WTC11 (cell line): Measurements from ENCODE around the gene KIAA1328. TPM values are rescaled to one million over a fixed set of nuclear protein-coding genes. Genes with fewer than 3 reads are reported as not detected.
A peak's percentile ranks its signal among the peaks of the same experiment; 100 is the strongest.

ENCODE experiments used
- ATAC-seq: fragments of 200-7000 bp; cut with Tn5 transposase; 2 replicates; pipeline ENCODE4 v1.10.0; 2021; ENCODE audit warnings: mild to moderate bottlenecking, moderate library complexity
- CTCF ChIA-PET: fragments of 300-600 bp; sonication (Branson Sonifier 250); formaldehyde crosslinking; loops from one replicate; lab custom pipeline; 2021; ENCODE audit warnings: antibody characterized with exemption; lab: Charles Lee
- POLR2A ChIA-PET: fragments of 350-600 bp; sonication (Branson Sonifier 250); formaldehyde crosslinking; loops from one replicate; lab custom pipeline; 2021; ENCODE audit warnings: antibody characterized with exemption; lab: Charles Lee
- DNase-seq: peaks from one replicate; pipeline ENCODE4 v3.0.0; 2021; ENCODE audit warnings: low spot score
- H3K27ac Mint-ChIP-seq: 2 replicates; pipeline ENCODE4 v1.8.0; 2021; ENCODE audit warnings: mixed read lengths
- H3K27me3 Mint-ChIP-seq: 2 replicates; pipeline ENCODE4 v1.8.0; 2021; ENCODE audit warnings: low read depth, mild to moderate bottlenecking, moderate library complexity, mixed read lengths
- H3K36me3 Mint-ChIP-seq: 2 replicates; pipeline ENCODE4 v1.8.0; 2021; ENCODE audit warnings: mixed read lengths
- H3K4me1 Mint-ChIP-seq: 2 replicates; pipeline ENCODE4 v1.8.0; 2022; ENCODE audit warnings: mixed read lengths
- H3K4me3 Mint-ChIP-seq: 2 replicates; pipeline ENCODE4 v1.8.0; 2021; ENCODE audit warnings: mild to moderate bottlenecking, moderate library complexity, mixed read lengths
- H3K9me3 Mint-ChIP-seq: 2 replicates; pipeline ENCODE4 v1.8.0; 2021; ENCODE audit warnings: mixed read lengths
- CTCF ChIP-seq: fragments of 200-600 bp; IDR thresholded peaks from 2 replicates; pipeline ENCODE4 v1.8.0; 2022; ENCODE audit warnings: antibody characterized with exemption
- E2F5 ChIP-seq: sonication (generic); formaldehyde crosslinking; IDR thresholded peaks from 2 replicates; pipeline ENCODE4 v1.8.1; 2022; ENCODE audit warnings: mild to moderate bottlenecking, moderate library complexity, missing genetic modification reagents
- FOXJ3 ChIP-seq: sonication (generic); formaldehyde crosslinking; IDR thresholded peaks from 2 replicates; pipeline ENCODE4 v1.9.0; 2021; ENCODE audit warnings: missing genetic modification reagents, mild to moderate bottlenecking, borderline replicate concordance
- NFE2L1 ChIP-seq: sonication (generic); formaldehyde crosslinking; IDR thresholded peaks from 2 replicates; pipeline ENCODE4 v1.8.1; 2023; ENCODE audit warnings: missing genetic modification reagents
- PRRX2 ChIP-seq: fragments of 250-450 bp; sonication (Bioruptor Pico); IDR thresholded peaks from 2 replicates; pipeline ENCODE4 v1.8.0; 2021; ENCODE audit warnings: mild to moderate bottlenecking
- TEAD4 ChIP-seq: sonication (generic); formaldehyde crosslinking; IDR thresholded peaks from 2 replicates; pipeline ENCODE4 v1.8.0; 2022; ENCODE audit warnings: mild to moderate bottlenecking, missing genetic modification reagents
- USF2 ChIP-seq: sonication (generic); formaldehyde crosslinking; IDR thresholded peaks from 2 replicates; pipeline ENCODE4 v1.8.1; 2023; ENCODE audit warnings: mild to moderate bottlenecking, missing genetic modification reagents, moderate library complexity
- total RNA-seq: library from RNA; stranded (reverse); gene quantifications from 3 replicates; pipeline ENCODE4 v1.2.3, GENCODE V29; 2021
- TF ChIP-seq, protein P1 (sequence below): sonication (generic); formaldehyde crosslinking; IDR thresholded peaks from 2 replicates; pipeline ENCODE4 v1.8.0; 2022; ENCODE audit warnings: mild to moderate bottlenecking, missing genetic modification reagents
- TF ChIP-seq, protein P2 (sequence below): sonication (generic); formaldehyde crosslinking; conservative IDR thresholded peaks from 2 replicates; pipeline ENCODE4 v1.8.1; 2023; ENCODE audit warnings: mild to moderate bottlenecking, low read depth, missing genetic modification reagents, moderate library complexity
- TF ChIP-seq, protein P3 (sequence below): fragments of 250-450 bp; sonication (Bioruptor Pico); IDR thresholded peaks from 2 replicates; pipeline ENCODE4 v2.1.2; 2022; ENCODE audit warnings: mild to moderate bottlenecking, moderate library complexity

KIAA1328 gene
- total RNA-seq, 1 experiment from 2014 or later, result 4.8 TPM

DNA sequence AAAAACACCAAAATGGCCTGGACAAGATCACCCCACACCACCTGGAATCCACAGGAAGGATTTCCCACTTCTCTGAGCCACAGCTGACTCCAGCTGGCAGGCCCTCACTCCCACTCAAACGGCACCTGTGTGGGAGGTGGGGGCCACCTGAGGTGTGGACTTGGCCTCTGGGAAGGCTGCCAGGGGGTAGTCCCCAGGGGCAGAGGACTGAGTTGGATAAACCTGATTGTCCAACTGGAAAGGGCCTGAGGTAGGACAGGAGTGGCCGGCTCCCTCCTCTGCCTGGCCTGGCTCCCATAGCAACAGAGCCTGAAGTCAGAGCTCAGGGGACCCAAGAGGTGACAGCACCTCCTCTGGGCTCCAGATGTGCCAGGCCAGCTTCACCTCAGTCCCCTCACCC is 436.5 kb downstream of the KIAA1328 start:
- Mint-ChIP-seq H3K4me3 (no peak overlapping the region), H3K9me3 (no peaks in the 10 kb centered on the region), H3K27ac (no peak overlapping the region), H3K4me1 (no peaks in the 10 kb centered on the region), H3K27me3 (peaks cover 10% of the 10 kb centered on the region), H3K36me3 (no peaks in the 10 kb centered on the region)
- ChIA-PET CTCF (interaction anchor here (0.8 to 1.1 kb wide), 2 partner anchors 9 to 12 kb away, joined by 3 read pairs; no protein-coding TSS in a partner anchor), POLR2A (no interaction called here)
- ATAC-seq (no peak), DNase-seq (no peak)
- no peak for TF ChIP-seq PRRX2 (CRISPR knock-in tag)
- TF ChIP-seq, protein P1, sequence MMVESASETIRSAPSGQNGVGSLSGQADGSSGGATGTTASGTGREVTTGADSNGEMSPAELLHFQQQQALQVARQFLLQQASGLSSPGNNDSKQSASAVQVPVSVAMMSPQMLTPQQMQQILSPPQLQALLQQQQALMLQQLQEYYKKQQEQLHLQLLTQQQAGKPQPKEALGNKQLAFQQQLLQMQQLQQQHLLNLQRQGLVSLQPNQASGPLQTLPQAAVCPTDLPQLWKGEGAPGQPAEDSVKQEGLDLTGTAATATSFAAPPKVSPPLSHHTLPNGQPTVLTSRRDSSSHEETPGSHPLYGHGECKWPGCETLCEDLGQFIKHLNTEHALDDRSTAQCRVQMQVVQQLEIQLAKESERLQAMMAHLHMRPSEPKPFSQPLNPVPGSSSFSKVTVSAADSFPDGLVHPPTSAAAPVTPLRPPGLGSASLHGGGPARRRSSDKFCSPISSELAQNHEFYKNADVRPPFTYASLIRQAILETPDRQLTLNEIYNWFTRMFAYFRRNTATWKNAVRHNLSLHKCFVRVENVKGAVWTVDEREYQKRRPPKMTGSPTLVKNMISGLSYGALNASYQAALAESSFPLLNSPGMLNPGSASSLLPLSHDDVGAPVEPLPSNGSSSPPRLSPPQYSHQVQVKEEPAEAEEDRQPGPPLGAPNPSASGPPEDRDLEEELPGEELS, result no peak
- TF ChIP-seq NFE2L1, result no peak
- TF ChIP-seq FOXJ3 (CRISPR knock-in tag), result no peak

- peak; percentile 92 for ATAC-seq
- DNase-seq, result peak; percentile 65
These were observed 437.4 kb downstream of the KIAA1328 start for GRCh38 chr18:37266290-37266689.

More at GRCh38 chr18:37266290-37266689, 437.4 kb downstream of the KIAA1328 start:
- Mint-ChIP-seq H3K4me1 (no peaks in the 10 kb centered on the region), H3K4me3 (no peak overlapping the region), H3K36me3 (no peaks in the 10 kb centered on the region), H3K9me3 (no peaks in the 10 kb centered on the region), H3K27ac (no peak overlapping the region), H3K27me3 (peaks cover 9% of the 10 kb centered on the region)
- ChIA-PET POLR2A (no interaction called here), CTCF (interaction anchor here (0.6 to 1.1 kb wide), 3 partner anchors 9 to 11 kb away, joined by 3 read pairs; no protein-coding TSS in a partner anchor)
- TF ChIP-seq NFE2L1 (no peak), E2F5 (CRISPR knock-in tag) (no peak), CTCF (peak; percentile 39), TEAD4 (CRISPR knock-in tag) (no peak), USF2 (CRISPR knock-in tag) (no peak)
- TF ChIP-seq, protein P2, sequence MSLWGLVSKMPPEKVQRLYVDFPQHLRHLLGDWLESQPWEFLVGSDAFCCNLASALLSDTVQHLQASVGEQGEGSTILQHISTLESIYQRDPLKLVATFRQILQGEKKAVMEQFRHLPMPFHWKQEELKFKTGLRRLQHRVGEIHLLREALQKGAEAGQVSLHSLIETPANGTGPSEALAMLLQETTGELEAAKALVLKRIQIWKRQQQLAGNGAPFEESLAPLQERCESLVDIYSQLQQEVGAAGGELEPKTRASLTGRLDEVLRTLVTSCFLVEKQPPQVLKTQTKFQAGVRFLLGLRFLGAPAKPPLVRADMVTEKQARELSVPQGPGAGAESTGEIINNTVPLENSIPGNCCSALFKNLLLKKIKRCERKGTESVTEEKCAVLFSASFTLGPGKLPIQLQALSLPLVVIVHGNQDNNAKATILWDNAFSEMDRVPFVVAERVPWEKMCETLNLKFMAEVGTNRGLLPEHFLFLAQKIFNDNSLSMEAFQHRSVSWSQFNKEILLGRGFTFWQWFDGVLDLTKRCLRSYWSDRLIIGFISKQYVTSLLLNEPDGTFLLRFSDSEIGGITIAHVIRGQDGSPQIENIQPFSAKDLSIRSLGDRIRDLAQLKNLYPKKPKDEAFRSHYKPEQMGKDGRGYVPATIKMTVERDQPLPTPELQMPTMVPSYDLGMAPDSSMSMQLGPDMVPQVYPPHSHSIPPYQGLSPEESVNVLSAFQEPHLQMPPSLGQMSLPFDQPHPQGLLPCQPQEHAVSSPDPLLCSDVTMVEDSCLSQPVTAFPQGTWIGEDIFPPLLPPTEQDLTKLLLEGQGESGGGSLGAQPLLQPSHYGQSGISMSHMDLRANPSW (CRISPR knock-in tag), result no peak
- TF ChIP-seq, protein P3, sequence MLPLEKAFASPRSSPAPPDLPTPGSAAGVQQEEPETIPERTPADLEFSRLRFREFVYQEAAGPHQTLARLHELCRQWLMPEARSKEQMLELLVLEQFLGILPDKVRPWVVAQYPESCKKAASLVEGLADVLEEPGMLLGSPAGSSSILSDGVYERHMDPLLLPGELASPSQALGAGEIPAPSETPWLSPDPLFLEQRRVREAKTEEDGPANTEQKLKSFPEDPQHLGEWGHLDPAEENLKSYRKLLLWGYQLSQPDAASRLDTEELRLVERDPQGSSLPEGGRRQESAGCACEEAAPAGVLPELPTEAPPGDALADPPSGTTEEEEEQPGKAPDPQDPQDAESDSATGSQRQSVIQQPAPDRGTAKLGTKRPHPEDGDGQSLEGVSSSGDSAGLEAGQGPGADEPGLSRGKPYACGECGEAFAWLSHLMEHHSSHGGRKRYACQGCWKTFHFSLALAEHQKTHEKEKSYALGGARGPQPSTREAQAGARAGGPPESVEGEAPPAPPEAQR (CRISPR knock-in tag), result no peak
